Putamen (tissue), 1 donor: ENCODE results near the gene RUSC1.

Experiments
- DNase-seq: peaks from one replicate; pipeline ENCODE4 v3.0.0-alpha.2; 2016; ENCODE audit warnings: low spot score

RUSC1 gene

GRCh38 chr1:155295183-155295941 lies 25.3 kb upstream of the RUSC1 start:
- DNase-seq = no peak

GRCh38 chr1:155295942-155296267 lies 24.8 kb upstream of the RUSC1 start:
- no peak for DNase-seq

GRCh38 chr1:155296661-155297060 lies 24.0 kb upstream of the RUSC1 start:
- no peak for DNase-seq

DNA sequence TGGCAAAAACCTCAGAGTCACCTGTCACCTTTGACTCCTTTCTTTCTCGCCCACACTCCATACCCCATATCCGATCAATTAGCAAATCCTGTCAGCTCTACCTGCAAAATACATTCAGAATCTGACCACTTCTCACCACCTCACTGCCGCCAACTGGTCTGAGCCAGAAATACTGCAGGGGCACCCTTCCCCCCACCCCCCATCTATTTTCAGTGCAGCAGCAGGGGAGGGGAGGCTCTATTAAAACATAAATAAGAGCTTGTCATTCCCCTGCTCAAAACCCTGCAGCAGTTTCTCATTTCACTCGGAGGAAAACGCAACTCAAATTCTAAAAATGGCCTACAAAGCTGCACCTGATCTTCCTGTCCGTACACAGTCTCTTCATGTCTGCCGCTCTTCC lies 23.3 kb upstream of the RUSC1 start:
- DNase-seq = no peak

GRCh38 chr1:155300024-155300423 lies 20.7 kb upstream of the RUSC1 start:
- no peak for DNase-seq

GRCh38 chr1:155300553-155301329 lies 20.0 kb upstream of the RUSC1 start:
- DNase-seq = no peak

GRCh38 chr1:155301342-155301841 lies 19.3 kb upstream of the RUSC1 start, which contains the start of gene PKLR:
Gene PKLR (minus strand): TSS chr1:155301438. CDS start chr1:155301395, 43 bp downstream.
- no peak for DNase-seq

- DNase-seq = no peak
Measured at GRCh38 chr1:155304558-155305063, 16.1 kb upstream of the RUSC1 start.

DNA sequence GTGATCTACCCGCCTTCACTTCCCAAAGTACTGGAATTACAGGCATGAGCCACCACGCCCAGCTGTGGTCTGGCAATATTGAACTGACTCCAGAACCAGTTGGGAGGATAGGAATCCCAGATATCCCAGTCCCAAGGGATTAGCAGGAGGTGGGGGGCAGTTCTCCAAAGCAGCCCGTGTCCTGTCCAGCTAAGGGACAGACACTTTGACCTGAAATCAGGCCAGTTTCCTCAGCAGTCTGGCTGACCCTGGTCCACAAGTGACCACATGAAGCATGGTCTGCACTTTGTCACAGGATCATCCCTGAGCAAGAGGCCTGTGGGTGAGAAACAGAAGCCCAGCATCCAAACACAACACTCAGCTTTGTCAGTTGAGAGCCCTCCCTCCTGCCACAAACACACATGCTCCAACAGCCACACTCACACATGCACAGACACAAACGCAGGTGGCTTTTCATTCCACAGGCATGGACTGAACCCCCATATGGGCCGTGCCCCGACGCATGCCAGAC lies 14.8 kb upstream of the RUSC1 start:
- DNase-seq = no peak

GRCh38 chr1:155307247-155307740 lies 13.4 kb upstream of the RUSC1 start:
- no peak for DNase-seq

DNA sequence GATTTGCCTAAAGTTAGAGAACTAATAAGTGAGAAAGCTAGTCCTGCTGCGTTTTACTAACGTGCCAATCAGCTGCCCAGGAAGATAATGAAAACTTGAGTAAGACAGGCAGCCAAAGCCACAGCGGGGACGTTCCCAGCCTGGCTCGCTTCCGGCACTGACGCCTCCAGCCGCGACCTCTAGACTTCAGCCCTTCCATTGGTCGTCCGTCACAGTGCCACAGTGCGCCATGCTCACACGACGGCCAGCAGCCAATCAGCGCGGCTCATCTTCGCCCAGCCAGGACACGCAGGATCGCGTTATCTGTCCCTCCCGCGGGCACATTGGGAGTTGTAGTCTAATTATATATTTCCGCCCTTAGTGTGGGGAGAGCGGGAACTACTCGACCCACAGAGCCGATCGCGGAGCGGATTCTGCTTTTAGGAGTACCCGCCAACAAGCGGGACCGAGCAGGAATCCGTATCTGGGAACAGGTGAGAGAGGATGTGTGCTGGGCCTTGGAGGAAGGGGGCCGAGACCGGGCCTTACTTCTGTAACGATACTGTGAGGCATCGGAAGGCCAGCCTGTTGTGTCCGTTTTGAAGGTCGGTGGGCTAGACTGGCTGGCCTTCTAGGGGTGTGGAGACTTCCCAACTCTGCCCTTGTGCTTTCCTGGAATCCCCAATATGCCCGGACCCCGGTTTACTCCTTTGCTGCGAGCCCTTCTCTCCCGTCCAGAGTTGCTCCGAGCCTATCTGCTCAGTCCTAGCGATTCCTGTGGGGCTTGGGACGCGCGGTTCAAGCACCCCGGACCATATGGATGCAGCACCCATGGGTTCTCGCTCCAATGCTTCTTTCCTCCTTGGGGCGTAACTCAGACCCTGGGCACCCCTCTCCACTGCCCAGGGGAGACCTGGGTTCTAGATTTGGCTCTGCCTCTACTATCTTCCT lies 11.9 kb upstream of the RUSC1 start, which contains the start of gene FDPS:
Gene FDPS, plus strand, starts transcription at position 374 of the 930 bp plus-strand sequence. CDS start 924 bp downstream, outside the sequence.
- peak; percentile 99 for DNase-seq

- no peak for DNase-seq
Measured at GRCh38 chr1:155309423-155310021, 11.2 kb upstream of the RUSC1 start.

DNA sequence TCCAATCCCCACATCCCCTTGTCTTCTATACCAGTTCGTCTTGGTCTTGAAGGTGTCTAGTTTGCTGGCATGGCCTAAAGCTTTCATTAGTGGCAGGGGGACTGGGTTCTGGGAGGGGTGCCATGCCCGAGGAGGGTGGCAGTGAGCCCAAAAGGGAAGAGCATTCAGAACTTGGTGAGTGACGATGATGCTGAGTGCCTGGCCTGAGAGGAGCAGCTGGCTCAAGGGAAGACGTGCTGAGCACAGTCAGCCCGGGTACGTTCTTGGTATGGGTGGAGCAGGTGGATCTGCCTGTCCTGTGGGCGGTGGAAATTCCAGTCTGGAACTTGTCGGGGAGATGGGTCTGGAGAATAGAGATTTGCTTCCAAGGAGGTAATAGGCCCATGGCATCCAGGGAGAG lies 7.4 kb upstream of the RUSC1 start:
- DNase-seq = peak; percentile 11

DNA sequence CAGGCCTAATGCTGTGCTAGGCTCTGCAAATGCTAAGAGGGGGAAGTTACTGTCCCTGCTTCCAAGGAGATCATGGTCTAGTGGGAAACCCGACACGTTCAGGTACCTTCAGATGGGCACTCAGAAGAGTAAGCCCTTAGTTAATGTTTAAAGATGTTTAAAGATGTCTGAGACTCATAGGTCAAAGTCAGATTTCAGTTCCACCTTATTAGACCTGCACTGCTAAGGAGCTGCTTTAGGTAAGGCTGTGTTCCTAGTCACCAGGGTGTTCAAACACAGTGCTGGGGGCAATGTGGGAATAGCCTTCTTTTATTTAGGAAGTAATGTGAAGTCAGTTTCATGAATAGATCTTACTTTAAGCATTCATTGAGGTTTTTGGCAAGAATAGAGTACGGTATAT lies 3.8 kb upstream of the RUSC1 start:
- no peak for DNase-seq

DNA sequence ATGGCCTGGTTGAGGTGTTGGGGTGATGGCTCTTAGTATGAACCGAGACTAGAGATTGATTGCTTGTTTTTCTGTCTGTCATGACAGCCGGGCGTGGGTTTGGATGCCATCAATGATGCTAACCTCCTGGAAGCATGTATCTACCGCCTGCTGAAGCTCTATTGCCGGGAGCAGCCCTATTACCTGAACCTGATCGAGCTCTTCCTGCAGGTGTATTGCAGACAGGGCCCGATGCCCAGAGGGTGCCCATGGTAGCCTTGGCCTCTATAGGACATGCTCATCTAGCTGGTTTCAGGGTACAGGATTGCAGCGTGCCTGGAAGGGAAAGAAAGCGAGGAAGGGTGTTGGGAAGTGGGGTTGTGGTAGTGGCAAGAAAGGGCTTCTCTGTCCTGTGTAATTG lies 2.6 kb upstream of the RUSC1 start:
- no peak for DNase-seq

GRCh38 chr1:155319536-155319935 lies 1.2 kb upstream of the RUSC1 start:
- DNase-seq = no peak

GRCh38 chr1:155320252-155320651 lies 442 bp upstream of the RUSC1 start:
- no peak for DNase-seq

DNA sequence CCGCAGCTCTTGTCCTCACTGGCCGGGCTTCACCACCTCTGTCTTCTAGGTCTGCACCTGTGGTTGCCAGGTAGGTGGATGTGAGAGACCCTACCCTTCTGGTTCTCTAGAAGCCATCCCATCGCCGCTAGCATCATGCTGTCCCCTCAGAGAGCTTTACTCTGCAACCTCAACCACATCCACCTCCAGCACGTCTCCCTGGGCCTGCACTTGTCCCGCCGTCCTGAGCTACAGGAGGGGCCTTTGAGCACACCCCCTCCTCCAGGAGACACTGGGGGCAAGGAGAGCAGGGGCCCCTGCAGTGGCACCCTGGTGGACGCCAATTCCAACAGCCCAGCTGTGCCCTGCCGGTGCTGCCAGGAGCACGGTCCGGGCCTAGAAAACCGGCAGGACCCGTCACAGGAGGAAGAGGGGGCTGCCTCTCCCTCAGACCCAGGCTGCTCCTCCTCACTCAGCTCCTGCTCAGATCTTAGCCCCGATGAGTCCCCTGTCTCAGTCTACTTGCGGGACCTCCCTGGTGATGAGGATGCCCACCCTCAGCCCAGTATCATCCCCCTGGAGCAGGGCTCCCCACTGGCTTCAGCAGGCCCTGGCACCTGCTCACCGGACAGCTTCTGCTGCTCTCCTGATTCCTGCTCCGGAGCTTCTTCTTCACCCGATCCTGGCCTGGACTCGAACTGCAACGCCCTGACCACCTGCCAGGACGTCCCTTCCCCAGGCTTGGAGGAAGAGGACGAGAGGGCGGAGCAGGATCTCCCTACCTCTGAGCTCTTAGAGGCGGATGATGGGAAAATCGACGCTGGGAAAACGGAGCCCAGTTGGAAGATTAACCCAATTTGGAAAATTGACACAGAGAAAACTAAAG lies 1.2 kb downstream of the RUSC1 start:
- DNase-seq = no peak

- peak; percentile 8 for DNase-seq
Measured at GRCh38 chr1:155322571-155322952, 1.9 kb downstream of the RUSC1 start.
